Measurements from ENCODE around the gene RAET1E.

GRCh38 chr6:149913540-149914240 is 15.8 kb upstream of the RAET1E start:
- TF ChIP-seq CTCF (IDR thresholded peaks at IDR 0.05; ENCODE audit: low read length) = no peak
- TF ChIP-seq EZH2phosphoT487 (IDR thresholded peaks at IDR 0.05; ENCODE audit: low read length) = no peak
